PC-3 (cell line): ENCODE measurements around the gene PSAP. TPM values are rescaled to one million over a fixed set of nuclear protein-coding genes. Genes with fewer than 3 reads are reported as not detected.
"Not testable (repeated sequence)": the region's sequence is repeated elsewhere in the genome, so short reads cannot be mapped to it uniquely, and the experiment has no call there.

Source experiments
- ATAC-seq: fragments of 200-7000 bp; cut with Tn5 transposase; 2 replicates; pipeline ENCODE4 v1.9.1; 2020; ENCODE audit warnings: mild to moderate bottlenecking, moderate library complexity
- BruUV-seq: library from RNA; stranded (reverse); fragments of 400-500 nt; replicated peaks from 2 replicates; lab custom pipeline; 2021; lab: Mats Ljungman, UMichigan
- CTCF ChIA-PET: fragments of 300-600 bp; sonication (Branson Sonifier 250); formaldehyde crosslinking; loops from one replicate; lab custom pipeline; 2022; ENCODE audit warnings: antibody characterized with exemption; lab: Charles Lee
- POLR2A ChIA-PET: fragments of 300-600 bp; sonication (Branson Sonifier 250); formaldehyde crosslinking; loops from one replicate; lab custom pipeline; 2022; ENCODE audit warnings: antibody characterized with exemption; ENCODE audit not compliant: unreplicated experiment; lab: Charles Lee
- DNase-seq: peaks from one replicate; pipeline ENCODE4 v3.0.0-alpha.2; 2015
- H2AFZ ChIP-seq: fragments of 300-600 bp; sonication (generic); 2 replicates; pipeline ENCODE4 v1.6.0; 2016; ENCODE audit warnings: antibody characterized with exemption, low read length
- H3F3A ChIP-seq: fragments of 300-600 bp; sonication (generic); one replicate; pipeline ENCODE4 v1.6.0; 2017; ENCODE audit warnings: antibody characterized with exemption, low read length, control low read depth, mild to moderate bottlenecking; ENCODE audit not compliant: unreplicated experiment
- H3K27ac ChIP-seq: fragments of 300-600 bp; sonication (generic); 2 replicates; pipeline ENCODE4 v1.5.1; 2016; ENCODE audit warnings: mild to moderate bottlenecking, low read length
- H3K27me3 ChIP-seq: fragments of 300-600 bp; sonication (generic); 2 replicates; pipeline ENCODE4 v1.6.1; 2016; ENCODE audit warnings: low read length, mixed read lengths
- H3K36me3 ChIP-seq: fragments of 300-600 bp; sonication (generic); 2 replicates; pipeline ENCODE4 v1.6.1; 2016; ENCODE audit warnings: low read depth, mixed run types, low read length, mixed read lengths
- H3K4me1 ChIP-seq: fragments of 300-600 bp; sonication (generic); 2 replicates; pipeline ENCODE4 v1.5.1; 2016; ENCODE audit warnings: low read length; ENCODE audit not compliant: insufficient read depth
- H3K4me2 ChIP-seq: fragments of 300-600 bp; sonication (generic); 2 replicates; pipeline ENCODE4 v1.6.0; 2016; ENCODE audit warnings: low read length
- H3K4me3 ChIP-seq: fragments of 300-600 bp; sonication (generic); 2 replicates; pipeline ENCODE4 v1.5.1; 2016; ENCODE audit warnings: mild to moderate bottlenecking, low read length, mixed read lengths
- H3K79me2 ChIP-seq: fragments of 300-600 bp; sonication (generic); 2 replicates; pipeline ENCODE4 v1.6.1; 2017; ENCODE audit warnings: low read length, mixed read lengths
- H3K9ac ChIP-seq: fragments of 300-600 bp; sonication (generic); 2 replicates; pipeline ENCODE4 v1.6.0; 2016; ENCODE audit warnings: mild to moderate bottlenecking, low read length
- H3K9me2 ChIP-seq: fragments of 300-600 bp; sonication (generic); replicated peaks from 2 replicates; pipeline ENCODE4 v1.6.1; 2016; ENCODE audit warnings: mixed run types, low read length, mixed read lengths
- H3K9me3 ChIP-seq: fragments of 300-600 bp; sonication (generic); 2 replicates; pipeline ENCODE4 v1.6.1; 2016; ENCODE audit warnings: low read length, mixed read lengths
- H4K20me1 ChIP-seq: fragments of 300-600 bp; sonication (generic); 2 replicates; pipeline ENCODE4 v1.6.1; 2016; ENCODE audit warnings: low read length, mixed read lengths
- EZH2 ChIP-seq: fragments of 300-600 bp; sonication (generic); IDR thresholded peaks from one replicate; pipeline ENCODE4 v1.6.1; 2017; ENCODE audit warnings: antibody characterized with exemption, mild to moderate bottlenecking, low read length; ENCODE audit not compliant: unreplicated experiment
- EZH2phosphoT487 ChIP-seq: fragments of 300-600 bp; sonication (generic); IDR thresholded peaks from 2 replicates; pipeline ENCODE4 v1.6.1; 2018; ENCODE audit warnings: mild to moderate bottlenecking, antibody characterized with exemption, low read length, borderline replicate concordance
- intact Hi-C: fragments of 100-400 bp; cut with micrococcal nuclease; formaldehyde crosslinking; loops from 2 replicates; pipeline ENCODE4 v1.9.0; 2023
- total RNA-seq: library from RNA; depleted of rRNA; stranded (reverse); fragments of >200 nt; gene quantifications from 2 replicates; pipeline ENCODE4 v1.2.3, GENCODE V29; 2014
- TF ChIP-seq, protein P1 (sequence below): fragments of 300-600 bp; sonication (generic); conservative IDR thresholded peaks from 2 replicates; pipeline ENCODE4 v1.5.1; 2017; ENCODE audit warnings: antibody characterized with exemption, low read depth, mild to moderate bottlenecking, low read length

PSAP gene
- total RNA-seq, 1 experiment from 2014 or later: 334 TPM

DNA sequence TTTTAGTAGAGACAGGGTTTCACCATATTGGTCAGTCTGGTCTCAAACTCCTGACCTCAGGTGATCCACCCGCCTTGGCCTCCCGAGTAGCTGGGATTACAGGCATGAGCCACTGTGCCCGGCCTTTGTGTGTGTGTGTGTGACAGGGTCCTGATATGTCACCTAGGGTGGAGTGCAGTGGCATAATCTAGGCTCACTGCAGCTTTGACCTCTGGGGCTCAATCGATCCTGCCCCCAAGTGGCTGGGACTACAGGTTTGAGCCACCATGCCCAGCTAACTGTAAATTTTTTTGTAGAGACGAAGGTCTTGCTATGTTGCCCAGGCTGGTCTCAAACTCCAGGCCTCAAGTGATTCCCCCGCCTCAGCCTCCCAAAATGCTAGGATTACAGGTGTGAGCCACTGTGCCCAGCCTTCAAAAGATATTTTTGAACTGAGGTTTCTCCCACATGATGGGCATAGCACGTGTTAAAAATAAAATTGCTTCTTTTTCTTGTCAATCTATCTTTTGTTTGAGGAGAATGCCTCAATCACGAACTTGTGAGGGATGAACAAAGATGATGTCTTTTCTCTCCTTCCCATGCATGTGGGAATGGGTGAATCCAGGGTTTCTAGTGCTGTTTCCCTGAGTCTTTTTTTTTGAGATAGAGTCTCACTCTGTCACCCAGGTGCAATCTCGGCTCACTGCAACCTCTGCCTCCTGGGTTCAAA lies 30.8 kb upstream of the PSAP start:
- TF ChIP-seq EZH2phosphoT487 (no peak), EZH2 (no peak)
- H3K27ac ChIP-seq: no peak overlapping the region
- no peaks in the 10 kb centered on the region for H3K79me2 ChIP-seq
- DNase-seq: no peak
- H3K27me3 ChIP-seq: no peaks in the 10 kb centered on the region
- BruUV-seq: no TSS peak
- ATAC-seq: no peak
- no peak overlapping the region for H2AFZ ChIP-seq
- H3K9me3 ChIP-seq: no peaks in the 10 kb centered on the region
- H3F3A ChIP-seq: no peaks in the 10 kb centered on the region
- no peaks in the 10 kb centered on the region for H3K4me1 ChIP-seq
- H3K9me2 ChIP-seq: no peaks in the 10 kb centered on the region
- ChIA-PET POLR2A (no interaction called here), CTCF (no interaction called here)
- no peaks in the 10 kb centered on the region for H3K36me3 ChIP-seq
- H3K4me2 ChIP-seq: no peak overlapping the region
- H4K20me1 ChIP-seq: no peaks in the 10 kb centered on the region
- no peak overlapping the region for H3K9ac ChIP-seq
- intact Hi-C loops: no loop called here
- H3K4me3 ChIP-seq: no peak overlapping the region

DNA sequence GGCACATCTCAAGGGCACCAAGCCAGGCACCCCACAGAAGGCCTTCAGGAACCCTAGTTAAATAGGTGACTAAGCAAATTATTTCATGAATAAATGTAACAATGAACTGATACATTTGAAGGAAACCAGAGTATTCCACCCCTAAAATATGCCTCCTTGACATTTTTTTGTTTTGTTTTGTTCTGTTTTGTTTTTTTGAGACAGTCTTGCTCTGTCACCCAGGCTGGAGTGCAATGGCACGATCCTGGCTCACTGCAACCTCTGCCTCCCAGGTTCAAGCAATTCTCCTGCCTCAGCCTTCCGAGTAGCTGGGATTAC lies 30.2 kb upstream of the PSAP start:
- POLR2A ChIA-PET, H3K4me1 ChIP-seq: not testable (repeated sequence)

DNA sequence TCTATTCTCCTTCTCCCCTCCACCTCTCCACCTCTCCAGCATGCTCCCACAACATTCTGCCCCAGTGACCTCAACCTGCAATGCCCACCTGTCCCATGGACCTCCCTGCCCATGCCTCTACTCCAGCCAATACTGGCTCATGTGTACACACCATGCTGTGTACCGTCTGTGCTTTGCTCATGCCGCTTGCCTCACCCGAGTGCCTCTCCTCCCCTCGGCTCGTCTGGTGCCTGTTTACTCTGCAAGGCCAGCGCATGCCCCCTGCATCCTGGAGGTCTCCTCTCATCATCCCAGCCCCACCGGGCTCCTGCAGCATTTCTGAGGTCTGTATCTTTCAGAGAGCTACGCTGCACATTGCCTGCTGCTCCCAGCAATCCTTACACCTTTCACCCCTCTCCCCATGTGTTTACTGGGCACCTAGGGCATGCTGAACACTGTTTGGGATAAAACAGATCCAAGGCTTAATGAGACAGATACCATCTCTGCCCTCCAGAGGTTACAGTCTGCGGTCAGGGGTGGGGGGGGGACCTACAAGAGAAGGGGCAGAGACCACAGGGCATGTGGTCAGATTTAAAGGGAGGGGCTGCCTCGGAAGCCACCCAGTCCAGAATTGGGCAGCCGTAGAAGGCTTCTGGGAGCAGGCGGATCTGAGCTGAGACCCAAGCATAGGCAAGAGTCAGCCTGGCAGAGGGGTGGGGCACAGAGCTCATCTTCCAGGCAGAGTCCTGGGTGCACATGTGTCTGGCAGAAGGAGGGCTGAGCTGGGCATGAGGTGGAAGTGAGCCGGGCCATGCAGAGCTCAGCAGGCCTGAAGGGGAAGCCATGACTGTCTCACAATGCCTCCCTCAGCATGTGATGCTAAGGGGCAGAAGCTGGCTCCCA lies 29.6 kb upstream of the PSAP start:
- Histone ChIP-seq H2AFZ (no peak overlapping the region), H3K9me2 (no peaks in the 10 kb centered on the region), H4K20me1 (no peaks in the 10 kb centered on the region), H3K27me3 (no peaks in the 10 kb centered on the region), H3K9ac (no peak overlapping the region), H3K4me2 (no peak overlapping the region), H3K36me3 (no peaks in the 10 kb centered on the region), H3K4me3 (no peak overlapping the region), H3K27ac (no peak overlapping the region), H3K79me2 (no peaks in the 10 kb centered on the region), H3K4me1 (no peaks in the 10 kb centered on the region), H3K9me3 (no peaks in the 10 kb centered on the region), H3F3A (no peaks in the 10 kb centered on the region)
- DNase-seq (no peak), ATAC-seq (peak; percentile 38; the same call in 1 of the 2 replicates)
- ChIA-PET POLR2A (no interaction called here), CTCF (no interaction called here)
- intact Hi-C loops: no loop called here
- BruUV-seq: no TSS peak
- TF ChIP-seq, protein P1, sequence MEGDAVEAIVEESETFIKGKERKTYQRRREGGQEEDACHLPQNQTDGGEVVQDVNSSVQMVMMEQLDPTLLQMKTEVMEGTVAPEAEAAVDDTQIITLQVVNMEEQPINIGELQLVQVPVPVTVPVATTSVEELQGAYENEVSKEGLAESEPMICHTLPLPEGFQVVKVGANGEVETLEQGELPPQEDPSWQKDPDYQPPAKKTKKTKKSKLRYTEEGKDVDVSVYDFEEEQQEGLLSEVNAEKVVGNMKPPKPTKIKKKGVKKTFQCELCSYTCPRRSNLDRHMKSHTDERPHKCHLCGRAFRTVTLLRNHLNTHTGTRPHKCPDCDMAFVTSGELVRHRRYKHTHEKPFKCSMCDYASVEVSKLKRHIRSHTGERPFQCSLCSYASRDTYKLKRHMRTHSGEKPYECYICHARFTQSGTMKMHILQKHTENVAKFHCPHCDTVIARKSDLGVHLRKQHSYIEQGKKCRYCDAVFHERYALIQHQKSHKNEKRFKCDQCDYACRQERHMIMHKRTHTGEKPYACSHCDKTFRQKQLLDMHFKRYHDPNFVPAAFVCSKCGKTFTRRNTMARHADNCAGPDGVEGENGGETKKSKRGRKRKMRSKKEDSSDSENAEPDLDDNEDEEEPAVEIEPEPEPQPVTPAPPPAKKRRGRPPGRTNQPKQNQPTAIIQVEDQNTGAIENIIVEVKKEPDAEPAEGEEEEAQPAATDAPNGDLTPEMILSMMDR: no peak
- TF ChIP-seq EZH2: no peak
- no peak for TF ChIP-seq EZH2phosphoT487

More for the DNA sequence above, 30.2 kb upstream of the PSAP start:
- H3K27ac ChIP-seq, DNase-seq, H3K9me3 ChIP-seq, H3F3A ChIP-seq, H3K36me3 ChIP-seq, CTCF ChIA-PET, H3K79me2 ChIP-seq, H3K4me3 ChIP-seq, H4K20me1 ChIP-seq, H3K9me2 ChIP-seq, H3K9ac ChIP-seq, intact Hi-C loops, H3K27me3 ChIP-seq, BruUV-seq, H3K4me2 ChIP-seq, H2AFZ ChIP-seq, ATAC-seq: not testable (repeated sequence)
